ENCODE results near the gene SOS1.
"Not testable (repeated sequence)": the region's sequence is repeated elsewhere in the genome, so short reads cannot be mapped to it uniquely, and the experiment has no call there.

Gene SOS1

DNA sequence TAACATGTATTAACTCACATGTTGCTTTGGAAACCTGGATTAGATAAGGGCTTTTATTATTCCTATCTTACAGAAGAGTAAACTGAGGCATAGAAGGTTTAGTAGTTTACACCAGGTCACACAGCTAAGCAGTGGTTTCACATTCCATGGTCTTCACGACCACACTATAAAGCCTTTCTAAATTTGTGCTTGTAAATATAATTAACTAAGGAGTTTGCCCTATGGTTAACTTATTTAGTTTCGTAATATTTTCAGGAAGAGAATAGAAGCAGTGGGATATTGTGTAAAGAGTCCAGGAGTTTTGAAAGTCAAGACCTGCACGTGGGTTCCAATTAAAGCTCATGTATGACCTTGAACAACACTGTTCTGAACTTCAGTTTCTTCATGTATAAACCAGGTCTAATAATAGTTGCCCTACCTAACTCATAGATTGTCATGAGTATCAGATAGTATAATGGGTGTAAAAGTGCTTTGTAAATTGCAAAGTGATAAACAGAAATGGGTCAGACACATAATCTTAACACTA, 19.5 kb upstream of the SOS1 start:
- DNase-seq (ENCODE audit: low read depth): peak; percentile 68
- TF ChIP-seq, protein P1, sequence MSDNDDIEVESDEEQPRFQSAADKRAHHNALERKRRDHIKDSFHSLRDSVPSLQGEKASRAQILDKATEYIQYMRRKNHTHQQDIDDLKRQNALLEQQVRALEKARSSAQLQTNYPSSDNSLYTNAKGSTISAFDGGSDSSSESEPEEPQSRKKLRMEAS (IDR thresholded peaks at IDR 0.05; ENCODE audit: low read depth, low read length): peak; percentile 55
- TF ChIP-seq POLR2A (IDR thresholded peaks at IDR 0.05; ENCODE audit: extremely low read depth, insufficient read length): no peak
- H3K4me3 ChIP-seq (ENCODE audit: low read depth, low read length): no peak overlapping the region

DNA sequence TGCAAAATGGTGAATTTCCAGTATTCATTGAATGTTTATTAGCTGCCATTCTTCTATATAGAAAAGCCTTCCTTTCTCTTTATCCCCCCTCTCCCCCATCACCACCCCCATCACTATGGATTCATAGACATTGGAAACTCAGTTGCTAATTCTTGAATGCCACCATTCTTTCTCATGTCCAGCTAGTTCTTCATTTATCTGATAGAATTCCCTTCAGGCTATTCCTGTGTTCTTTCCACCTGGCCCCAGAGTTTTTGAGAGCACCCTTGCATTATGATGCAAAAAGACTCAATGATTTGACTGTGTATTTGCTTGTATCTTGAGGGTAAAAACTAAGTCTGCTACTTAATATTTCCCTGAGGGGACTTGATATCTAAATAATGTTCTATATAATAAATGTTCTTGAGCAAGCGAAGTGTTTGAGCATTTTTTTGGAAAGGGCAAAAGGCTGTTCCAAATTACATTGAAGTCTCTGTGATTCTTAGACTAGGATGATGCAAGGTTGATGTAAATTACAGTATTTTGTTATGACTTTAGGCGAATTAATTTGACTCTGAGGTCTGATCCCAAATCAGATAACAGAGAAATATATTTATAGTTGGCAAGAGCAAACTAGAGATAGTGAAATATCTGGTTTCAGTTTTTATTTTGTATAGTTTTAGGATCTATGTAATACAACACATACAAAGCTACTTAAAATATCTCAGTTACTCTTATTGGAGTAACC, 18.8 kb upstream of the SOS1 start:
- TF ChIP-seq POLR2A (IDR thresholded peaks at IDR 0.05; ENCODE audit: extremely low read depth, insufficient read length) (no peak), MYC (IDR thresholded peaks at IDR 0.05; ENCODE audit: low read depth, low read length) (no peak), CTCF (IDR thresholded peaks at IDR 0.05; ENCODE audit: low read depth, low read length) (no peak)
- H3K4me3 ChIP-seq (ENCODE audit: low read depth, low read length): no peak overlapping the region
- no peak for DNase-seq (ENCODE audit: low read depth)

DNA sequence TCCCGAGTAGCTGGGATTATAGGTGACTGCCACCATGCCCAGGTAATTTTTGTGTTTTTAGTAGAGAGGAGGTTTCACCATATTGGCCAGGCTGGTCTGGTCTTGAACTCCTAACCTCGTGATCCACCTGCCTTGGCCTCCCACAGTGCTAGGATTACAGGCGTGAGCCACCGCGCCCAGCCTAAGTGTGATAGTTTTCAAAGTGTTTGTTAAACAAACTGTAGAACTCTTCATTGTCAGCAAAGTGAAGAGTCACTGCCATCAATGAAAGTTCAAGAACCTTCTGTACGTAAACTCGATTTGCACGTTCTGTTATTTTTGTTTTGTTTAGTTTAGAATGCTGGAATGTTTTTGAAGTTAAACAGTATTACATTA, 18.0 kb upstream of the SOS1 start:
- no peak for DNase-seq (ENCODE audit: low read depth)
- TF ChIP-seq, protein P1 (IDR thresholded peaks at IDR 0.05; ENCODE audit: low read depth, low read length): no peak
- TF ChIP-seq POLR2A (IDR thresholded peaks at IDR 0.05; ENCODE audit: extremely low read depth, insufficient read length): no peak
- H3K4me3 ChIP-seq (ENCODE audit: low read depth, low read length): no peak overlapping the region

GRCh38 chr2:39138187-39138836, 17.5 kb upstream of the SOS1 start:
- not testable (repeated sequence) for DNase-seq (ENCODE audit: low read depth); H3K4me3 ChIP-seq (ENCODE audit: low read depth, low read length)

DNA sequence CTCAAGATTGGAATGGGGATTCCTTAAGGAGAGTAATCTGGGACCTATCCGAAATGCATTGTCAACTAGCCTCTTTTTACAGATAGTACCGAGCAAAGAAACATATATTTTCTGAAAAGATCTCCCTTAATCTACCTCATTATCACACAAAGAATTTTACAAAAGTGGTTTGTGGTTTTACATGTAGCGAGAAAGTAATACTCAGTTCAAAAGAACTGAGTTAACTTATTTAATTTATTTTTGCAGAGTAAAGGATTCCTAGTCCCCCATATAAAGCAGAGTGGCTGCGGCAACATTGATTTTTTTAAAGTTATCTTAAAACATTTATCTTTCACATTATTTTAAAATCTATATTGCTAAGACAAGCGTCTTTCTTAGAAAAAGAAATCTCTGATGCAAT, 15.9 kb upstream of the SOS1 start:
- no peak for DNase-seq (ENCODE audit: low read depth)
- no peak overlapping the region for H3K4me3 ChIP-seq (ENCODE audit: low read depth, low read length)
- TF ChIP-seq CTCF (IDR thresholded peaks at IDR 0.05; ENCODE audit: low read depth, low read length): no peak
- no peak for TF ChIP-seq POLR2A (IDR thresholded peaks at IDR 0.05; ENCODE audit: extremely low read depth, insufficient read length)
- TF ChIP-seq, protein P1 (IDR thresholded peaks at IDR 0.05; ENCODE audit: low read depth, low read length): no peak
- no peak for TF ChIP-seq MYC (IDR thresholded peaks at IDR 0.05; ENCODE audit: low read depth, low read length)

DNA sequence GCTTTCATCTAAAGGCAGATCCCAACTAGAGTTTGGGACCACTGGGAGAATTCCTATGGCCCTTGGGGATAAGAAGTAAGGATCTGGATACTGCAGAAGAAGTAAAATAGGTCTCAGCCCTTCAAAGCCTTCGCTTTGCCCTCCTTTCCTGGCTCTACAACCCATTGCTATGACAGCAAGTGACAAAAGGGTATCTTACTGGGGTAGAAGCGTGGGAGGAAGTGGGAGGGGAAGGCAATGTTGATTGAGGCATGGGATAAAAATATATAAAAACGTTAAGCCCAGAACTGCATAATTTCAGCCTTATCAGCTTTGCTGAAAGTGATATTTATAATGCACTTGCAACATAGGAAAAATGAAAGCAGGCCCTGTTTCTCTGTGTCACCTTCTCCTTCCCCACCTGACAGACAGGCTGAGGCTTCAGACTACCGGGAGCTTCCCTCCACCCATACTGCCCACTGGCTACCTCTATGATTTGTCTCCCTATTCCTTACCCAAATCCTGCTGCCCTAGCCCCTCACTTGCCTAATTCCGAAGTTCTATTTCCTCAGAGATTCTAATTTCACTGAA, 14.9 kb upstream of the SOS1 start:
- no peak for TF ChIP-seq POLR2A (IDR thresholded peaks at IDR 0.05; ENCODE audit: extremely low read depth, insufficient read length)
- TF ChIP-seq, protein P1 (IDR thresholded peaks at IDR 0.05; ENCODE audit: low read depth, low read length): no peak
- no peak for TF ChIP-seq MYC (IDR thresholded peaks at IDR 0.05; ENCODE audit: low read depth, low read length)
- no peak for TF ChIP-seq CTCF (IDR thresholded peaks at IDR 0.05; ENCODE audit: low read depth, low read length)
- peak; percentile 13 for DNase-seq (ENCODE audit: low read depth)
- H3K4me3 ChIP-seq (ENCODE audit: low read depth, low read length): no peak overlapping the region

GRCh38 chr2:39133215-39133851, 12.5 kb upstream of the SOS1 start:
- TF ChIP-seq, protein P1 (IDR thresholded peaks at IDR 0.05; ENCODE audit: low read depth, low read length): no peak
- no peak for TF ChIP-seq POLR2A (IDR thresholded peaks at IDR 0.05; ENCODE audit: extremely low read depth, insufficient read length)
- TF ChIP-seq CTCF (IDR thresholded peaks at IDR 0.05; ENCODE audit: low read depth, low read length): no peak
- no peak for TF ChIP-seq MYC (IDR thresholded peaks at IDR 0.05; ENCODE audit: low read depth, low read length)
- no peak for DNase-seq (ENCODE audit: low read depth)
- no peak overlapping the region for H3K4me3 ChIP-seq (ENCODE audit: low read depth, low read length)
